Activated T-helper 1 cell treated with anti-CD3 and anti-CD28 coated beads, Interleukin-12 subunit alpha, Interleukin-12 subunit beta, Interleukin-2, Interleukin-4 antibody, amounts not matched to agents 30 ng/mL and 10 ng/mL and 1 ng/mL, durations not matched to agents 14 hours and 24 hours and 36 hours (primary cell): ENCODE measurements around the gene FOXG1. TPM values are rescaled to one million over a fixed set of nuclear protein-coding genes. Genes with fewer than 3 reads are reported as not detected.
A peak's percentile ranks its signal among the peaks of the same experiment; 100 is the strongest.

Experiments used
- DNase-seq: peaks from one replicate; pipeline ENCODE4 v3.0.0; 2021; ENCODE audit warnings: low spot score
- H3K27ac Mint-ChIP-seq: one replicate; pipeline ENCODE4 v1.8.0; 2021; ENCODE audit warnings: mild to moderate bottlenecking, mixed read lengths
- H3K27me3 Mint-ChIP-seq: one replicate; pipeline ENCODE4 v1.8.0; 2022; ENCODE audit warnings: mild to moderate bottlenecking, moderate library complexity, mixed read lengths; ENCODE audit not compliant: insufficient read depth
- H3K36me3 Mint-ChIP-seq: one replicate; pipeline ENCODE4 v1.8.0; 2021; ENCODE audit warnings: low read depth, mixed read lengths
- H3K4me1 Mint-ChIP-seq: one replicate; pipeline ENCODE4 v1.8.0; 2021; ENCODE audit warnings: low read depth, mixed read lengths
- H3K4me3 Mint-ChIP-seq: one replicate; pipeline ENCODE4 v1.8.0; 2021; ENCODE audit warnings: mild to moderate bottlenecking, moderate library complexity, mixed read lengths
- H3K9me3 Mint-ChIP-seq: one replicate; pipeline ENCODE4 v1.8.0; 2021; ENCODE audit warnings: mixed read lengths
- intact Hi-C: fragments of 100-400 bp; cut with micrococcal nuclease; formaldehyde crosslinking; loops from one replicate; pipeline ENCODE4 v1.15.1; 2024
- total RNA-seq: library from RNA; stranded (reverse); gene quantifications from 2 replicates; pipeline ENCODE4 v1.2.3, GENCODE V29; 2022

Gene FOXG1
- not detected in 2 replicates for total RNA-seq

GRCh38 chr14:28766469-28766955 is at the start of gene FOXG1:
Gene FOXG1, plus strand, starts transcription at chr14:28766787. Its CDS starts 493 bp downstream, at chr14:28767280.
- peak within 1 kb of the TSS; percentile 73 for H3K27ac Mint-ChIP-seq
- DNase-seq, result no peak
- peaks cover 4% of the 10 kb centered on the region for H3K4me1 Mint-ChIP-seq
- H3K36me3 Mint-ChIP-seq, result peaks cover 2% of the 10 kb centered on the region
- no peak within 1 kb of the TSS for H3K4me3 Mint-ChIP-seq
- peaks cover 44% of the 10 kb centered on the region for H3K27me3 Mint-ChIP-seq
- no peaks in the 10 kb centered on the region for H3K9me3 Mint-ChIP-seq
- intact Hi-C loops, result no loop called here

- Mint-ChIP-seq H3K4me3 (no peak overlapping the region), H3K27me3 (no peaks in the 10 kb centered on the region), H3K36me3 (no peaks in the 10 kb centered on the region), H3K4me1 (no peaks in the 10 kb centered on the region), H3K9me3 (peaks cover 18% of the 10 kb centered on the region), H3K27ac (no peak overlapping the region)
- intact Hi-C loops, result no loop called here
- DNase-seq, result no peak
These were observed 47.5 kb upstream of the FOXG1 start for GRCh38 chr14:28719130-28719529.

DNA sequence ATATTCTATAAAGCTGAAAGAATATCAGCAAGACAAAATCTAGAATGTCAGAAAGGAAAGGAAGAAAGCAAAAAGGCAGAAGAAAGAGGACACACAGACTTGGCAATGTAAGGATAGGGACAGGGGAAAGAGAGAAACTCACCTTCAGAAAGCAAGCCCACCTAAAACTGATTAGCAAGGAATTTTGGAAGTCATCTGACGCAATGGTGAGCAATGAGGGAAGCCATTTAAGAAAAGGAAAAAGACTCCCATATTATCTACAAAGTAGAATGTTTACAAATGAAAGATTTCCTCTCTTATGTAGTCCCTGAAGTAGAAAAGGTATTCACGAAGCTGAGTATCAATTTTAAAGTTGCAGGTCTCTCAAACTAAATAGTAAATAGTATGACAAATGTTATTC is 35.2 kb upstream of the FOXG1 start:
- intact Hi-C loops, result no loop called here
- H3K27ac Mint-ChIP-seq, result no peak overlapping the region
- DNase-seq, result no peak
- no peak overlapping the region for H3K4me3 Mint-ChIP-seq
- no peaks in the 10 kb centered on the region for H3K36me3 Mint-ChIP-seq
- peaks cover 6% of the 10 kb centered on the region for H3K9me3 Mint-ChIP-seq
- H3K4me1 Mint-ChIP-seq, result no peaks in the 10 kb centered on the region
- H3K27me3 Mint-ChIP-seq, result no peaks in the 10 kb centered on the region

- Mint-ChIP-seq H3K9me3 (no peaks in the 10 kb centered on the region), H3K4me1 (no peaks in the 10 kb centered on the region), H3K36me3 (no peaks in the 10 kb centered on the region), H3K4me3 (no peak overlapping the region), H3K27ac (no peak overlapping the region), H3K27me3 (no peaks in the 10 kb centered on the region)
- no peak for DNase-seq
- intact Hi-C loops, result no loop called here
These were observed 24.3 kb upstream of the FOXG1 start for GRCh38 chr14:28742171-28742846.

- no peaks in the 10 kb centered on the region for H3K27me3 Mint-ChIP-seq
These were observed 22.5 kb upstream of the FOXG1 start for GRCh38 chr14:28744126-28744525.

GRCh38 chr14:28745176-28745575 is 21.4 kb upstream of the FOXG1 start:
- no peaks in the 10 kb centered on the region for H3K4me1 Mint-ChIP-seq

More at GRCh38 chr14:28744126-28744525, 22.5 kb upstream of the FOXG1 start:
- Mint-ChIP-seq H3K36me3 (no peaks in the 10 kb centered on the region), H3K27ac (no peak overlapping the region), H3K9me3 (no peaks in the 10 kb centered on the region), H3K4me3 (no peak overlapping the region), H3K4me1 (no peaks in the 10 kb centered on the region)
- DNase-seq, result no peak
- intact Hi-C loops, result no loop called here

GRCh38 chr14:28746247-28746646 is 20.3 kb upstream of the FOXG1 start:
- H3K9me3 Mint-ChIP-seq, result no peaks in the 10 kb centered on the region
- no peak overlapping the region for H3K4me3 Mint-ChIP-seq
- intact Hi-C loops, result no loop called here
- no peaks in the 10 kb centered on the region for H3K36me3 Mint-ChIP-seq
- H3K4me1 Mint-ChIP-seq, result no peaks in the 10 kb centered on the region
- H3K27me3 Mint-ChIP-seq, result no peaks in the 10 kb centered on the region
- no peak overlapping the region for H3K27ac Mint-ChIP-seq
- DNase-seq, result no peak

More at GRCh38 chr14:28745176-28745575, 21.4 kb upstream of the FOXG1 start:
- H3K27me3 Mint-ChIP-seq, result no peaks in the 10 kb centered on the region
- no peak for DNase-seq
- H3K9me3 Mint-ChIP-seq, result no peaks in the 10 kb centered on the region
- intact Hi-C loops, result no loop called here
- H3K36me3 Mint-ChIP-seq, result no peaks in the 10 kb centered on the region
- no peak overlapping the region for H3K27ac Mint-ChIP-seq
- H3K4me3 Mint-ChIP-seq, result no peak overlapping the region

- no peaks in the 10 kb centered on the region for H3K36me3 Mint-ChIP-seq
- no peaks in the 10 kb centered on the region for H3K4me1 Mint-ChIP-seq
- no peak overlapping the region for H3K4me3 Mint-ChIP-seq
- intact Hi-C loops, result loop anchor here (5.0 to 10.0 kb wide), 2 partner anchors 1461 to 1693 kb away; no protein-coding TSS in a partner anchor
- no peak for DNase-seq
- H3K27ac Mint-ChIP-seq, result no peak overlapping the region
- H3K27me3 Mint-ChIP-seq, result peaks cover 21% of the 10 kb centered on the region
- no peaks in the 10 kb centered on the region for H3K9me3 Mint-ChIP-seq
These were observed 15.0 kb upstream of the FOXG1 start for GRCh38 chr14:28751467-28752058.

DNA sequence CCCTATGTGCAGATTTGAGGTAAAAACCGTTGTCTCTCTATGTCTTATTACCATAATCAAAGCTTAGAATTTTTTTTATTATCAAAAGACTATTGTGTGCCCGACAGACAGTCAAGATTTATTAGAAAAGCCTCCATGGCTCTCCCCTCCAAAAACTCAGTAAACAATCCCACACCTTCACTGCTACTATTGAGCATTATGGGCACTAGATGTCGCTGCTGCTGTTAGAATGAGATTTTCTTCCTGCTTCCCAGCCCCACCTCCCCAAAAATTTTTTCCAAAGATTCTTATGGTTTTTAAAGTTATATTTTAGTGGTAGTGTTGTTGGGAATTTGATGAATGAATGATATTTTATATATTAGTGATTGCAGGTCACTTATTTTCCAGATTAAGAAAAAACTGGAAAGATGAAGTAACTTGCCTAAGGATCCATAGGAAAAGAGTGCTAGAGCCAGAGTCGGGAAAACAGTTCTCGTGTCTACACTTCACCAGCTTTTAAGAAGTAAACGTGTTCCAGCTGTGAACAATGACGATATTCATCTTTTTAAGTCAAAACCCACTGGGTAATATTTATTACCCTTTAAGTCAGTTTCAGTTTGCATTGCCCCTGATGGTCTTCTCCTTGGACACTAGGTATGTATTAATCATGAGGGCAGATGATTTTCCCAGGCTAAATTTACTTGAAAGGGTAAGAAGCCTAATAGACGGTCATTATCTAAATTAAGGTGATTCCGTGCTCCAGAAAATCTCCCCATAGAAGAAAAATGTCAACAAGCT is 12.2 kb upstream of the FOXG1 start:
- intact Hi-C loops, result loop anchor here (5.0 to 10.0 kb wide), 2 partner anchors 1458 to 1690 kb away; no protein-coding TSS in a partner anchor
- no peak overlapping the region for H3K4me3 Mint-ChIP-seq
- no peak overlapping the region for H3K27ac Mint-ChIP-seq
- DNase-seq, result no peak
- no peaks in the 10 kb centered on the region for H3K9me3 Mint-ChIP-seq
- peaks cover 39% of the 10 kb centered on the region for H3K27me3 Mint-ChIP-seq
- no peaks in the 10 kb centered on the region for H3K36me3 Mint-ChIP-seq
- H3K4me1 Mint-ChIP-seq, result no peaks in the 10 kb centered on the region

- Mint-ChIP-seq H3K36me3 (no peaks in the 10 kb centered on the region), H3K4me3 (no peak overlapping the region), H3K9me3 (peaks cover 5% of the 10 kb centered on the region), H3K4me1 (no peaks in the 10 kb centered on the region), H3K27ac (no peak overlapping the region), H3K27me3 (peaks cover 47% of the 10 kb centered on the region)
- intact Hi-C loops, result loop anchor here (10.0 kb wide), 1 partner anchor 1689 kb away; no protein-coding TSS in a partner anchor
- DNase-seq, result no peak
These were observed 11.3 kb upstream of the FOXG1 start for GRCh38 chr14:28755198-28755815.

DNA sequence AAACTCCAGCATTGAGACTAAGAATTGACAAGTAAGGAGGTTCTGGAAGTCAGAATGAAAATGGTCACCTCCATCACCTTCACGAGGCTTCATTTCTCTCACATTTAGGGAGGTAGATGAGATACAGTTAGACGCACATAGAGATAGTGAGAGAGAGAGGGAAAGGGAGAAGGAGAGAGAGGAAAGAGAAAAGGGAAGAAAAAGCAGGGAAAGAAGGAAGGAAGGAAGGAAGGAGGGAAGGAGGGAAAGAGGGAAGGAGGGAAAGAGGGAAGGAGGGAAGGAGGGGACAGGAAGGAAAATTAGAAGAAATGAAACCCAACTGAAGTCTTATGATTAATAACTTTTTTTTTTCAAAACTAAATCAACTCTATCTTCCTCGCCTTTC is 10.7 kb upstream of the FOXG1 start:
- no peak for DNase-seq
- Mint-ChIP-seq H3K4me3 (no peak overlapping the region), H3K36me3 (no peaks in the 10 kb centered on the region), H3K9me3 (peaks cover 5% of the 10 kb centered on the region), H3K27me3 (peaks cover 52% of the 10 kb centered on the region), H3K4me1 (no peaks in the 10 kb centered on the region), H3K27ac (no peak overlapping the region)
- intact Hi-C loops, result loop anchor here (10.0 kb wide), 1 partner anchor 1689 kb away; no protein-coding TSS in a partner anchor

DNA sequence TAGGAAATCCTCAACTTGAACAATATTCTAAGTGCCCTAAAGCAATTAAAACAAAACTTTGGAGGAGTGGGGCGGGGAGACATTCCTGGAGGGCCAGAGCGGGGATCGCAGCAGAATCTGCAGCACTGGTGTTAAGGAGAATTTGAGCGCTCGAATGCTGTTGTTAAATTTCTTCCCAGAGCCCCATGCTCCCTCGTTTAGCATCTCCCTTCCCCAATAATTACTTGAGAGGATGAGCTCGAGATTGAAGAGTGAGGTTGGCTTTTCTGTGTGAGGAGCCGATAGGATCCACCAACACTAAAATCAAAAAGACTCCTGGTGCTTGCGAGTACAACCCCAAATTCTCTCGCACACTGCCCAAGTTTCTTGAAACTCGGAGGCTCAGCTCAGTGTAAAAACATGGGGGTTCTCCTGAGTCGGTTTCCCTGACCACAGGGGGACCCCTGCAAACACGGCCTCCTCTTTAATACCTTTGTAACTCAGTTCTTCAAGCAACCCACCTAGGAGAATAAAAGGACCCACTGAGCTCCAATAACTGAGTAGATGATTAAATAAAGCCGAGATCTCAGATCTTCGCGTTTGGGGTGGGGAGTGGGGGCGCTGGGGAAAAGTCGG is 10.2 kb upstream of the FOXG1 start:
- H3K36me3 Mint-ChIP-seq, result no peaks in the 10 kb centered on the region
- H3K27me3 Mint-ChIP-seq, result peaks cover 57% of the 10 kb centered on the region
- intact Hi-C loops, result loop anchor here (10.0 kb wide), 1 partner anchor 1688 kb away; no protein-coding TSS in a partner anchor
- H3K4me1 Mint-ChIP-seq, result no peaks in the 10 kb centered on the region
- no peak for DNase-seq
- H3K27ac Mint-ChIP-seq, result no peak overlapping the region
- no peak overlapping the region for H3K4me3 Mint-ChIP-seq
- H3K9me3 Mint-ChIP-seq, result peaks cover 5% of the 10 kb centered on the region
